Measurements from ENCODE around the gene SH3RF1.

The SH3RF1 gene

DNA sequence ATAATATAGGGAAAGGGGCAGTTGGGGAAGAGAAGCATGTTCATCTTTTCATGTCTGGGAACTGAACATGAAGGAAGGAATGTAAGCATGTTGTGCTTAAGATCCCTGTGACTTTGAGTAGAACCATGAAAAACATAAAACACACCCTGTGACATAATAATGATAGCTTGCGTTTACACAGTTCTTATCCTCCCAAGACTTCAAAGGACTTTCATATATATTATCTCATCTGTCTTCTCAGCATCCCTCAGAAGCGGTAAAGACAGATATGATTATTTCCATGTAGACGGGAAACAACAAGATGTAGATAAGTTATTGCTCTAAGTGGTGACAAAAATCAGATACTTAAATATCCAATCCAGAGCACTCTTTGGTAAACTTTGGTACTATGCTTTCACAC lies 3.3 kb upstream of the SH3RF1 start:
- DNase-seq = no peak

GRCh38 chr4:169272265-169272886 lies 1.6 kb upstream of the SH3RF1 start:
- no peak for DNase-seq

- DNase-seq = no peak
These were observed 894 bp upstream of the SH3RF1 start for GRCh38 chr4:169271692-169272007.

DNA sequence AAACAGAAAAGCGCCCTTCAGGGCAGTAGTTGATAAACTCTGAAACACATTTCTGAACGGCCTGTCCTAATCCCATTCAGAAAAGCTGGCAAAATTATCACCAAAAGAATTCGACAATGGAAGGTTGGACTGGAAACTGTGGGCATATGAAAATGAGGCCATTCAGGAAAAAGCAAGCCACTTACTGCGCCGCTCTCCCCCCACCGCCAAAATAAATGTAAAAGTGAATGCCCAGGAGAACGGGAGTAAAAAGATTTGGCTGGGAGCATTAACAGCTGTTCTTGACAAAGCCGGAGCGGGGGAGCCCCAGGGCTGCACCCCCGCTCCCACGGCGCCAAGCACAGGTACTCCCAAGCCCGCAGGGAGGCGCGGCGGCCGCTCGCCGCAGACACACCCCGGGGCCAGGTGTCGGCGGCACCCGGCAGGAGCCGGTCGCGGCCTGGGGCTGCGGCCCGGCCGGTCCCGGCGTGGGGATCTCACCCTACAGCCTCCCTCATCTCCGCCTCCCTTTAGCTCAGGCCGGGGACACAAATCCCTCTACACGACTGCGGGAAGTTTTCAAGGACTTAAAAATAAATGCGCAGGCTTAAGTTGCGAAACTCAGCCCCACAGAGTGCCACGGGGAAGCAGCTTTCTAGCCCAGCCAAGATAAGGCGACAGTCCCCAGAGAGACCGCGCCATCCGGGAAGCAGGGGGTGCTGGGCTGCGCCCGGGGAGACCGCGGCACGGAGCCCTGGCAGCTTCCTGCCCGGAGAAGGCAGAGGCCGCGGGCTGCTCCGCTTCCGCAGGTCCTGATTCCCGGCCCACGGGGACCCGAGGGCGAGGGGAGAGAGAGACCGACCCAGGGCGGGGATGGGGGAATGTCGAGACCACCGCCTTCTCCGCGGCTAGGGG lies 593 bp downstream of the SH3RF1 start:
- no peak for DNase-seq

- no peak for DNase-seq
These were observed 1.6 kb downstream of the SH3RF1 start for GRCh38 chr4:169268951-169269760.

DNA sequence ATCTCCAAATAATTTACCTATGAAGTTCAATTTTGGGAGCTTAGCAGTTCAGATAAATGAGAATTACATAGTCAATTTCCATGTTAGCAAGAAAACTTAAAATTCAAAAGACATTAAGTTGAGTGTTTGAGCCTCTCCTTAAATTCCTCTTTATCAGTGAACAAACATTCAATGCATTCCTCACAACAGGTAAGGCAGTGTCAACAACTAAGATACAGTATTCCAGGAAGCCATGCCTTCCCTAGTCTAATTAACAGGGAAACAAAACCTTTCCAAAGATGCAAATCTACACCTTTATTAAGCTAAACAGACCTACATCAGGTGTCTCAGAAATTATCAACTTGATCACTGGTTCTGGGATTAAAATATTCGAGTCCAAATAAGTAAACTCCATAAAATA lies 3.7 kb downstream of the SH3RF1 start:
- no peak for DNase-seq

DNA sequence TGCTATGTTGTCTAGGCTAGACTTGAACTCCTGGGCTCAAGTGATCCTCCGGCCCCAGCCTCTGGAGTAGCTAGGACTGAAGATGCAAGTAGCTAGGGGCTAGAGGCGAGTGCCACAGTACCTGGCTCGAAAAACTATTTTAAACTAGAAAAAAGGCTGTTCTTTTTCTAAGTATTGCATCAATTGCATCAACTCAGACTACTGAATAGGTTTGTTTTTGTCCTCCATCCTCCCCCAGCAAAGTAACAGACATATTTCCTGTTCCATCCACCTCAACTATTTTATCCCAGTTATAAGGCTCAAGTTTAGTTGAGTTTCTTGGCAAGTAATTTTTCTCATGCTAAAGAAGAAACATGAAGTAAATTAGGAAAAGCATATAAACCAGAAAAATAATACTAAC lies 4.1 kb downstream of the SH3RF1 start:
- no peak for DNase-seq

- DNase-seq = no peak
These were observed 4.7 kb downstream of the SH3RF1 start for GRCh38 chr4:169266081-169266480.

GRCh38 chr4:169263791-169264392 lies 6.9 kb downstream of the SH3RF1 start:
- DNase-seq = no peak

- no peak for DNase-seq
These were observed 10.4 kb downstream of the SH3RF1 start for GRCh38 chr4:169260217-169260866.

GRCh38 chr4:169259271-169259670 lies 11.5 kb downstream of the SH3RF1 start:
- no peak for DNase-seq

- no peak for DNase-seq
These were observed 12.6 kb downstream of the SH3RF1 start for GRCh38 chr4:169258141-169258540.

GRCh38 chr4:169256856-169257761 lies 13.6 kb downstream of the SH3RF1 start:
- DNase-seq = no peak

GRCh38 chr4:169256101-169256612 lies 14.6 kb downstream of the SH3RF1 start:
- DNase-seq = no peak

- DNase-seq = no peak
These were observed 16.2 kb downstream of the SH3RF1 start for GRCh38 chr4:169254546-169254983.

DNA sequence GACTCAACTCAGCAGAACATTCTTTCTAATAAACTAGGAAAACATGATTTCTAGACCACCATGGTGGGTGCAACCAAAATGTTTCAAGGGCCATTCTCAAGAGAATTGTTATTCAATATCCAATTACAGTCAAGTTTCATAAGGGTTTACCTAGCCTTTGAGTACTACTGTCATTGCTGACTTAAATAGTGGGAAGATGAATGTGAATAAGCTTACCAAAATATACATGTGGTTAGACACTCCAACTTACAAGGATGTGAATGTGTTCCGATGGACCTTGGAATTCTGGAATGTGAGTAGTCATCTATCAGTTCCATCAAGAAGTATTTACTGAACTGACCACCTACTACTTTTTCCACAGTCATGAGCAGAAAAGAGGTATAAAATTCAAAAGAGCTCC lies 16.9 kb downstream of the SH3RF1 start:
- no peak for DNase-seq

- DNase-seq = no peak
These were observed 17.6 kb downstream of the SH3RF1 start for GRCh38 chr4:169253113-169253671.

GRCh38 chr4:169252339-169253112 lies 18.2 kb downstream of the SH3RF1 start:
- DNase-seq = no peak

DNA sequence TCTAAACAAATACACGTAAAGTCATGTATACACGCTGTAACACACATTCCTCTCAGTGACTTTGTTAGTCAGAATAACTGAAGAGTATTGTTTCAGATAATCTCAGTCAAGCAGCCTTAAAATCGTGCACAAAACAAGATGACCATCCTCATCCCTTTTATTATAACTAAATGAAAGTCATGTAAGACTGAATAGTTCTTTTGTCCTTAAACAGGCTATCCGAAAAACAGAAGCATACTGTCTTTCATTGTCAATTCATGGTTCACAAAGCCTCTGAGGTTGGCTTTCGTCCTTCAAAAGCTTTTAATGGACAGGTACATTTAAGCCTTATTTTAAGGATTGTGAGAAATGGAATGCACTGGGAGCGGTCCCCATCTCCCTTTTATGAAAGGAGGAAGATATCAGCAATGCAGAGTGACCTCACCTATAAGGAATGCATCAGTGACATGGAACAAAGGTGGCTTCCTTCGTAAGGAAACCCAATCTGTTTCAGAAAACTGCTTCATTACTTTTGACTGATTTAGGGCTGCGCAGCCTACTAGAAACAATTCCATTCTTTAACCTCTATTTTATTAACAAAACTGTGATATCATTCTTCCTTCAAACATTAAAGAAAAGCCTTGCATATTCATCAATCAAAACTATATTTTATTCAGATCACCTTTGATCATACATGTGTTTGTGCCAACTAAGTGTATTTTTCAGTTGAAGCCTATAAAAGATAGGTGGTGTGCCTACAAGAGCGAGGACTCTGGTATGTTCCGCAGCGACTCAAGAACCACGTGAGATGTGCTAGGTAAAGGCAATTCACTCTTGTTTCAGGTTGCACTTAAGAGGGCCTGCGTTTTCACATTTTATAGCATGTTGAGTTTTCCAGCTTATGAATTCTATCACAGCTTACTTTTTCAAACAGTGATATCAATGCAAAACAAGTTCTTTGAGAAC lies 19.2 kb downstream of the SH3RF1 start:
- no peak for DNase-seq

Measured in activated effector memory CD4-positive, alpha-beta T cell treated with Interleukin-2 at 50 U/mL for 16 hours (primary cell).